ENCODE results near the gene FRMD4A. TPM values are rescaled to one million over a fixed set of nuclear protein-coding genes. Genes with fewer than 3 reads are reported as not detected.

The FRMD4A gene
- total RNA-seq, 2 experiments from 2014 or later: 0.17 TPM; not detected in 1

GRCh38 chr10:14123139-14123538 lies 207.6 kb downstream of the FRMD4A start:
- Histone ChIP-seq H3K4me3 (ENCODE audit: low read depth, low read length, poor library complexity, severe bottlenecking) (no peak overlapping the region), H4K20me1 (ENCODE audit: insufficient read depth, low read length) (no peaks in the 10 kb centered on the region), H2AFZ (ENCODE audit: low read length) (no peak overlapping the region), H3K79me2 (ENCODE audit: insufficient read depth, low read depth, low read length) (no peaks in the 10 kb centered on the region), H3K9me3 (ENCODE audit: low read length) (no peaks in the 10 kb centered on the region), H3K4me1 (ENCODE audit: insufficient read depth, low read length, poor library complexity, severe bottlenecking) (no peaks in the 10 kb centered on the region), H3K36me3 (ENCODE audit: insufficient read depth, low read length) (no peaks in the 10 kb centered on the region), H3K4me2 (ENCODE audit: low read length) (no peak overlapping the region), H3K27ac (ENCODE audit: low read depth, low read length, poor library complexity, severe bottlenecking) (no peak overlapping the region), H3K9me2 (ENCODE audit: insufficient read depth, low read length) (no peaks in the 10 kb centered on the region)
- BruUV-seq (replicated peaks): no TSS peak
- intact Hi-C loops (cut with micrococcal nuclease; ENCODE audit: unreplicated experiment): no loop called here
- no peak for DNase-seq (ENCODE audit: low spot score)
- ChIA-PET POLR2A (no interaction called here), CTCF (ENCODE audit: unreplicated experiment) (no interaction called here)
- TF ChIP-seq EZH2phosphoT487 (IDR thresholded peaks at IDR 0.05; ENCODE audit: borderline replicate concordance, low read depth, low read length): no peak
- no peak for TF ChIP-seq CTCF (conservative IDR thresholded peaks at IDR 0.05; ENCODE audit: low read length)

GRCh38 chr10:14120812-14121211 lies 209.9 kb downstream of the FRMD4A start:
- ChIA-PET POLR2A (no interaction called here), CTCF (ENCODE audit: unreplicated experiment) (no interaction called here)
- Histone ChIP-seq H3K27ac (ENCODE audit: low read depth, low read length, poor library complexity, severe bottlenecking) (no peak overlapping the region), H3K9me3 (ENCODE audit: low read length) (no peaks in the 10 kb centered on the region), H2AFZ (ENCODE audit: low read length) (no peak overlapping the region), H3K4me2 (ENCODE audit: low read length) (no peak overlapping the region), H3K36me3 (ENCODE audit: insufficient read depth, low read length) (no peaks in the 10 kb centered on the region), H3K9me2 (ENCODE audit: insufficient read depth, low read length) (no peaks in the 10 kb centered on the region), H4K20me1 (ENCODE audit: insufficient read depth, low read length) (no peaks in the 10 kb centered on the region), H3K4me3 (ENCODE audit: low read depth, low read length, poor library complexity, severe bottlenecking) (no peak overlapping the region), H3K4me1 (ENCODE audit: insufficient read depth, low read length, poor library complexity, severe bottlenecking) (no peaks in the 10 kb centered on the region), H3K79me2 (ENCODE audit: insufficient read depth, low read depth, low read length) (no peaks in the 10 kb centered on the region)
- no TSS peak for BruUV-seq (replicated peaks)
- no peak for TF ChIP-seq CTCF (conservative IDR thresholded peaks at IDR 0.05; ENCODE audit: low read length)
- TF ChIP-seq EZH2phosphoT487 (IDR thresholded peaks at IDR 0.05; ENCODE audit: borderline replicate concordance, low read depth, low read length): no peak
- no peak for DNase-seq (ENCODE audit: low spot score)
- intact Hi-C loops (cut with micrococcal nuclease; ENCODE audit: unreplicated experiment): no loop called here

GRCh38 chr10:14118953-14119352 lies 211.8 kb downstream of the FRMD4A start:
- Histone ChIP-seq H3K79me2 (ENCODE audit: insufficient read depth, low read depth, low read length) (no peaks in the 10 kb centered on the region), H2AFZ (ENCODE audit: low read length) (no peak overlapping the region), H4K20me1 (ENCODE audit: insufficient read depth, low read length) (no peaks in the 10 kb centered on the region), H3K4me1 (ENCODE audit: insufficient read depth, low read length, poor library complexity, severe bottlenecking) (no peaks in the 10 kb centered on the region), H3K9me2 (ENCODE audit: insufficient read depth, low read length) (no peaks in the 10 kb centered on the region), H3K9me3 (ENCODE audit: low read length) (no peaks in the 10 kb centered on the region), H3K27ac (ENCODE audit: low read depth, low read length, poor library complexity, severe bottlenecking) (no peak overlapping the region), H3K4me3 (ENCODE audit: low read depth, low read length, poor library complexity, severe bottlenecking) (no peak overlapping the region), H3K4me2 (ENCODE audit: low read length) (no peak overlapping the region), H3K36me3 (ENCODE audit: insufficient read depth, low read length) (no peaks in the 10 kb centered on the region)
- BruUV-seq (replicated peaks): no TSS peak
- no peak for TF ChIP-seq EZH2phosphoT487 (IDR thresholded peaks at IDR 0.05; ENCODE audit: borderline replicate concordance, low read depth, low read length)
- no peak for TF ChIP-seq CTCF (conservative IDR thresholded peaks at IDR 0.05; ENCODE audit: low read length)
- DNase-seq (ENCODE audit: low spot score): no peak
- ChIA-PET POLR2A (no interaction called here), CTCF (ENCODE audit: unreplicated experiment) (no interaction called here)
- intact Hi-C loops (cut with micrococcal nuclease; ENCODE audit: unreplicated experiment): no loop called here
